IPS DF 6.9 (cell line): ENCODE results near the gene TNK2.

Source experiments
- DNase-seq: peaks from one replicate; pipeline ENCODE4 v3.0.0-alpha.2; 2013; ENCODE audit warnings: low read depth, low spot score
- H3K27ac ChIP-seq: one replicate; pipeline ENCODE4 v1.5.1; 2013; ENCODE audit warnings: low read length, control low read depth
- H3K27me3 ChIP-seq: 2 replicates; pipeline ENCODE4 v1.6.1; 2013; ENCODE audit warnings: mild to moderate bottlenecking, low read length; ENCODE audit not compliant: control insufficient read depth, insufficient read depth
- H3K36me3 ChIP-seq: 2 replicates; pipeline ENCODE4 v1.6.1; 2013; ENCODE audit warnings: low read length; ENCODE audit not compliant: control insufficient read depth, insufficient read depth
- H3K4me1 ChIP-seq: 2 replicates; pipeline ENCODE4 v1.6.1; 2013; ENCODE audit warnings: low read length; ENCODE audit not compliant: control insufficient read depth, insufficient read depth
- H3K4me3 ChIP-seq: 2 replicates; pipeline ENCODE4 v1.5.1; 2013; ENCODE audit warnings: mild to moderate bottlenecking, low read length
- H3K9me3 ChIP-seq: 2 replicates; pipeline ENCODE4 v1.6.1; 2013; ENCODE audit warnings: low read length, inconsistent platforms; ENCODE audit not compliant: control insufficient read depth, insufficient read depth
- WGBS: extraction: QIAGEN DNeasy Blood & Tissue Kit; methylation state at CpG from one replicate; pipeline ENCODE4 v1.1.7; 2013; ENCODE audit warnings: mixed read lengths, missing lambda C conversion rate; ENCODE audit not compliant: insufficient read length, insufficient coverage; 5-methylcytosine and 5-hydroxymethylcytosine counted together

TNK2 gene

DNA sequence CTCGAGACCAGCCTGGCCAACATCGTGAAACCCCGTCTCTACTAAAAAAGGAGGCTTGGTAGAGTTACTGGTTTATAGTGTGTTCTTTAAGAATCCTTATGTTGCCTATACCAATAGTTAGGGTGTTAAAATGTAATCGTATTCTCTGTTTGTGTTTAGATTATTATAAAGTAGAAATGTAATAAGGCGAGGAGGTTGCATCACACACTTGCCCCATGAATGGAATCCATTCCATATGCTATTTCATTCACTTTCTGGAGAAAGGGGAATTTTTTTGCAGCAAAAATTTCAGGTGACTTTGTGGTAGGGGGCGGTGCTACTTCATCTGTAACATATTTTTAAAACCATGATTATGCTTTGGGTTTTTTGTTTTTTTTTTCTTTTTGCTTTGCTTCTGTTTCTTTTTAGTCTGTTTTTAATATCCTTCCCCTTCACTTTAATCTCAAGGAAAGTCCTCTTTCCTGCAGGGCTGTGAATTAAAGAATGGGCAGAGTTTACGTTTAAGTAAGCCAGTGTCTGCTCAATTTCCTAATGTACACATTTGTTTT, 63.6 kb downstream of the TNK2 start:
- Histone ChIP-seq H3K4me3 (no peak overlapping the region), H3K4me1 (peaks cover 4% of the 10 kb centered on the region), H3K27ac (no peak overlapping the region), H3K27me3 (no peaks in the 10 kb centered on the region), H3K36me3 (no peaks in the 10 kb centered on the region; the same call in 1 of the 2 replicates), H3K9me3 (no peaks in the 10 kb centered on the region)
- 100% methylated on average over 2 of the region's 7 CpGs for WGBS
- no peak for DNase-seq

DNA sequence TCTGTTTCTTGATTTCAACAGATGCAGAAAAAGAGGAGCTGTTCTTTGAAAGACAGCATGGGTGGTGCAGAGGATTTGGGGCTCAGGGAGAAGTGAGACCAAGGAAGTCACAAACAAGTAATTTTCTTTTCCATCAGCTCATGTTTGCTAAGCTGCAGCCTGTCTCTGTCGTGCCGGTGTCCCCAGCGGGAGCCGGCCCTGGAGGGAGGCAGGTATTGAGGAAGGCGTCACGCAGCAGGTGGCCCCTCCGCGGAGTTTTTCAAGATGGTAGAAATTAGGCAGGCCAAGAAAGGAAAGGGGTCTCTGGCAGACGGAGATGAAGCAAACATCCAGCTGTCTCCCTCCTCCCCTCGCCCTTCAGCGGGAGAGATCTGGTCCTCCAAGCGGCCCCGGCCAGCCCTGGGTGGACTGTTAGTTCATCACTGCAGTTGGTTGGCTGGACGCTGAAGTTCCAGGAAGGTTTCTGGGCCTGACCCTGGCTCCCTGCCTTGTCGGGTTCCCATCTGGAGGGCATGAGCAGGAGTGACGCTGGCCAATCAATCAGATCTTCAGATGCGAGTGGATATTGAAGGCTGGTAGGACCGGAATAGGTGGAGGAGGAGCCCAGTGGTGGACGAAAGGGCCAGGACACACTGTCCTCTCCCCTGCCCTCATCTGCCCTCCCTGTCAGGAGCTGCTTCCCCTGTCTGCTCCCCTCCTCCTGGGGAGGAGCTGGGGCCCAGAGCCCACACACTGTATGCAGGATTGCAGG, 68.9 kb downstream of the TNK2 start:
- H3K36me3 ChIP-seq, result no peaks in the 10 kb centered on the region
- H3K4me1 ChIP-seq, result peaks cover 3% of the 10 kb centered on the region
- H3K4me3 ChIP-seq, result no peak overlapping the region
- no peak for DNase-seq
- no peaks in the 10 kb centered on the region for H3K27me3 ChIP-seq
- no peaks in the 10 kb centered on the region for H3K9me3 ChIP-seq
- WGBS, result no CpG with 5 or more reads among the region's 19 CpGs
- H3K27ac ChIP-seq, result no peak overlapping the region

DNA sequence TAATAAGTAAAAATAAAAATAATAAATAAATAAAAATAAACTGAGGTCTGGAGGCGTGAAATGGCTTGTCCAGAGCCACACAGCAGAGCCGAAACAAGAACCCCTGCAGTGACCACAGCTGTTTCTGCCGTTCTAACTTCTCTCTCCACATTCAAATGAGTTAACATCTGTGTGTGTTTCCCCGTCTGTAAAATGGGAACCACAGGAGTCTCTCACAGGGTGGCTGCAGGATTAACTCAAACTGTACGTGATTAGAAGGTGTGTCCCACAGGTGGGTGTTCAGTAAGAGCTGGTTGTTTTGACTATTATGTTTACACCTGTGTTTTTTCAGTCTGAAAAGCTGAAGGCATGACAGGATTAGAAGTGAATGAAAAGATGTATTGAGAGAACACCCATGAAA, 69.6 kb downstream of the TNK2 start:
- Histone ChIP-seq H3K4me3 (no peak overlapping the region), H3K4me1 (peaks cover 3% of the 10 kb centered on the region), H3K9me3 (no peaks in the 10 kb centered on the region), H3K27me3 (no peaks in the 10 kb centered on the region), H3K36me3 (no peaks in the 10 kb centered on the region), H3K27ac (no peak overlapping the region)
- WGBS, result no CpG with 5 or more reads among the region's 5 CpGs
- no peak for DNase-seq

DNA sequence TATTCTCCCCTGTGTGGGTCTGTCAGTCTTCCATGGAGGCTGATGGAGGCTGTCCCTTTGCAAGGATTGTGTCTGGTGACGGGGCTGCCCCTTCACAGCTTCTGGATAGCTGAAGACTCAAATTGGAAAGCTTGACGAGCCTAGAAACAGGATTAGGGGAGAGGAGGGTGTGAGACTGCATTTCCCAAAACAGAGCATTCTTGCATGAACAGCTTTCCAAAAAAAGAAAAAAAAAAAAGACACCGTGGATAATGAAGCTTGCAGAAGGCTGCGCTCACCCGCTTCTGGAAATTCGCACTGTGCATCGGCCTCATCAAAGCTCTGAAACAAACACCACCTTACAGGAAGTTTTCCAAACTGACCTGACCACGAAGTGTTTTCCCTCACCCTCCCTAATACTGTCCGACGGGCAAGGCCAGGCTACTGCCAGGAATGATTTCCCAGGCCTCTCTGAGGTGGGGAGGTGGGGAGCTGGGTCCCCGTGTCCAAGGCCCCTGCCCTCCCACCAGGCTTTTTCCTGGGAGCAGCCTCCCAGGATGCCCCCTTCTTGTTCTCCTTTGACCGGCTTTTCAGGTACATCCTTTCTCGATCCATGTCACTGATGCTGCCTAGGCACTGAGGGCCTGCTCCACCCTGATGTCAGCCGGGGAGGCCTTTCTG, 71.7 kb downstream of the TNK2 start:
- Histone ChIP-seq H3K36me3 (no peaks in the 10 kb centered on the region), H3K4me1 (peaks cover 3% of the 10 kb centered on the region), H3K27ac (no peak overlapping the region), H3K4me3 (no peak overlapping the region), H3K27me3 (no peaks in the 10 kb centered on the region), H3K9me3 (no peaks in the 10 kb centered on the region)
- DNase-seq, result no peak
- WGBS, result no CpG with 5 or more reads among the region's 14 CpGs

DNA sequence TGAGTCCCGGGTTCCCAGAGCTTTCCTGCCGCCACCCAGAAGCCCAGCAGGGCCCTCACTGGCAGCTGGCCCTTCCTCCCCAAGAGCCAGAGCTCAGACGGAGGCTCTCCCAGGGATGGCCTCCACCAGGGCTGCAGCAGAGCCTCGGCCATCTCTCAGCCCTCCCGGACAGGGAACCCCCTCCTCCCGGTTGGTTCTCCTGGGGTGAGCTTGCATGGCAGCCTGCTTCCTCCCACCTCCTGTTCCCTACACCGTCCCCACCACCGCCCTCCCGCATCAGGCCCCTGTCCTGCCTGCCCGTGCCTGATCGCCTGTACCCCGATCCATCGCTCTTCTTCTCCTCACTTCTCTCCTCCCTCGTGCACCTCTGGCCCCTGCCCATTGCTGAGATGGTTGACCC, 72.6 kb downstream of the TNK2 start:
- no peak for DNase-seq
- H3K9me3 ChIP-seq, result no peaks in the 10 kb centered on the region
- H3K4me3 ChIP-seq, result no peak overlapping the region
- no peaks in the 10 kb centered on the region for H3K27me3 ChIP-seq
- H3K4me1 ChIP-seq, result peaks cover 3% of the 10 kb centered on the region
- no CpG with 5 or more reads among the region's 14 CpGs for WGBS
- H3K27ac ChIP-seq, result no peak overlapping the region
- H3K36me3 ChIP-seq, result no peaks in the 10 kb centered on the region

DNA sequence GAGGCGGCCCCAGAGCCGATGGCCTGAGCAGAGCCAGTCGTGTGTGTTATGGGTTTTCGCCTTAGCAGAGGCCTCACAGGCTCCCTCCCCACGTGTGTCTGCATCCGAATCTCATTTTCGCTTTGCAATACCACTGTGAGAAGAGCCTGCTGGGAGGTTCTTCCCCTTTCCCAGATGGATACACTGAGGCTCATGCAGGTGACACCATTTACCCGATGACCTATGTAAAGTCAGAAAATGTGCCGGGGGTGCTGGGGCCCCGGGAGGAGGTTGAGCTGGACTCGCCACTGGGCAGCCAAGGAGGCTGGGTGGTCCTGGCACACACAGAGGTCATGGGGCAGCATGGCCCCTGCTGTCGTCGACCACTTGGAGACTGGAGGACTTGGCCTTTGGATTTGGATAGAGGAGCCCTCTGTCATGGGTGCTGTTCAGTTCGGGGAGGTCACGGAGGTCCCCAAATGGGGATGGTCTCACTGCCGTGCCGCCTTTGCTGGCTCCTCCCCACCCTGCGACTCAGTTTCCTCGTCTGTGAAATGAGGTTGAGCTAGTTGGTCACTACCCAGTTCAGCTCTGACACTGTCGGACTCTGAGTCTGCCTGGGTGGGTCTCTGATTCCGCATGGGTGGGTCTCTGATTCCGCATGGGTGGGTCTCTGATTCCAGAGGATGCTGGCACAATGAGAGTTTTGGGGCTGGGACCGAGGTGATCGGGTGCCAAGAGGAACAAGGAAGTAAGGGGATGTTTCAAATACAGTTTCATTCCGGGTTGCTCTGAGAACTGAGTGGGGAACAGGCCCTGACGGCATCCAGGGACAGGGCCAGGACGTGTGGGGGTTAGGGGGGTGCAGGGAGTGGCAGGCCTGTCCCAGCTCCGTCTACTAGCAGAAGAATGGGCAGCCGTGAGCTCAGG, 73.4 kb downstream of the TNK2 start:
- WGBS, result no CpG with 5 or more reads among the region's 29 CpGs
- H3K27me3 ChIP-seq, result no peaks in the 10 kb centered on the region

DNA sequence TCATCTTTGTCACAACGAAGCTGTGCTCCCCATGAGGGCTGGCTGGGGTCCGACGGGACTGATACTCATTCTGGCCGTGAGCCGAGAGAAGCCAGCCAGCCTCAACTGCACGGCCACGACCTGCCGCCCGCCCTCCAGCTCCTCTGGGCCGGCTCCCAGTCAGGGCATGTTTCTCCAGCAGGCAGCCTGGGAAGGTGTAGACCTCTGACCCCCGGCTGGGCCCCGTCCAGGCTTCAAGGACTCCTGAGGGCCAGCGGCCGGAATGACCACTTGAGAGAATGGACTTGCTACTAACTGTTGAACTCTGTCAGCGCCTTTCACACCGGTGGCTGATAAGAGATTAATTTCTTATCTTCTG, 78.5 kb downstream of the TNK2 start:
- no peaks in the 10 kb centered on the region for H3K27me3 ChIP-seq
- H3K4me3 ChIP-seq, result no peak overlapping the region
- H3K27ac ChIP-seq, result no peak overlapping the region
- H3K9me3 ChIP-seq, result no peaks in the 10 kb centered on the region
- no CpG with 5 or more reads among the region's 16 CpGs for WGBS
- H3K4me1 ChIP-seq, result no peaks in the 10 kb centered on the region
- no peak for DNase-seq
- no peaks in the 10 kb centered on the region for H3K36me3 ChIP-seq

More for the DNA sequence above, 73.4 kb downstream of the TNK2 start:
- H3K4me1 ChIP-seq, result peaks cover 3% of the 10 kb centered on the region
- no peak overlapping the region for H3K4me3 ChIP-seq
- no peaks in the 10 kb centered on the region for H3K9me3 ChIP-seq
- no peak overlapping the region for H3K27ac ChIP-seq
- DNase-seq, result no peak
- H3K36me3 ChIP-seq, result no peaks in the 10 kb centered on the region

DNA sequence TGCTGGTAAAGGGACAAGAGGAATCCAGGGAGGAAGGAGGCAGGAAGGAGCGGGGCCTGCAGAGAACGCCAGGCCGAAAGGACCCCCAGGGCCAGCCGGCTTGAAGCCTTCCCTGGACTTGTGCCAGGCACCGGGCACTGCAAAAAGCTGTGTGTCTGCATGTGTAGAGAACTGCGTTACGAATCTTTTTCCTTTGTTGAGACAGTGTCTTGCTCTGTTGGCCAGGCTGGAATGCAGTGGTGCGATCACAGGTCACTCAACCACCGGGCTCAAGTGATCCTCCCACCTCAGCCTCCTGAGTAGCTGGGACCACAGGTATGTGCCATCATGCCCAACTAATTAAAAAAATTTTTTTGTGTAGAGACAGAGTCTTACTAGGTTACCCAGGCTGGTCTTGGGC, 79.6 kb downstream of the TNK2 start:
- no peaks in the 10 kb centered on the region for H3K36me3 ChIP-seq
- H3K4me1 ChIP-seq, result no peaks in the 10 kb centered on the region
- DNase-seq, result no peak
- no peak overlapping the region for H3K4me3 ChIP-seq
- H3K27ac ChIP-seq, result no peak overlapping the region
- no CpG with 5 or more reads among the region's 9 CpGs for WGBS
- H3K27me3 ChIP-seq, result no peaks in the 10 kb centered on the region
- no peaks in the 10 kb centered on the region for H3K9me3 ChIP-seq

DNA sequence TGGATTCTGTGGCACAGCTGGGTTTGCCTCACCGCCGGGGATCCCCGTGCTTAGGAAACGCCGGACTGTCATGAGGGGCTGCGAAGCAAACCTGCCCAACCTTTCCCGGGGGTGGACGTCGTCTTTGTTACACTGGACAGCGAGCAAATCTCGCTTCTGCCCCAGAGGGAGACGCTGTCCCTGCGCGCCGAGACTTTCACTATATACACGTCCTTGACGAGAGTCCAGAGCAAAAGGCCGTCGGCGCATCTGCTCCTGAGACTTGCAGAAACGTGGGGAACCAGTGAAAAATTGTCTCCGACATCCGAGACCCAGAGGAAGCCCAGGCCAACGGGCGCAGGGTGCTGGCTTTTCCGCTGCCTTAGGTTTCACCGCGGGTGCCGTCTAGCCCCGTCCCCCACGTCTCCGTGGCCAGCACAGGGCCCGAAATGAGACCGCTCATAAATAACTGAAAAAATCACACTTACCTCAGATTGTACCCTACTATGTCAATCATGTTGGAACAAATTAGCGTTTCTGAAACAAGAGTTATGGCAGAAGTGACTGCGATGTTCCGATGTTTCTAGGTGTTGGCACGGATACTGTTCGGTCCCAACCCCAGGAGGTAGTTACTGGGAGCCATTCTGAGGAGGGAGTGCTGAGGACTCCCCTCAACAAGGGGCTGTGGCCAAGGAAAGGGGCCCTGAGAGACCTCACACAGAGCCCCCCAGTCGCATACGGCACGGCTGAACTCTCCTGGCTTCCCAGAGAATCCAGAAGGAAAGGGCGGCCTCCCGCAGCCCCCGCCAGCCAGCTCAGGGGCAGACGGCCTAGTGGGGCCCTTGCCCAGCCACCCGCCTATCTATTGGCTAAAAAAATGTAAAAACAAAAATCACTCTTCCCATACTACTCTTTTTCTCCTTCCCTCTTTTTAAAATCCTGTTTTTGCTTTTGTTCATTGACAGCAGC, 82.2 kb downstream of the TNK2 start:
- H3K9me3 ChIP-seq, result no peaks in the 10 kb centered on the region
- WGBS, result no CpG with 5 or more reads among the region's 47 CpGs
- no peaks in the 10 kb centered on the region for H3K36me3 ChIP-seq
- DNase-seq, result no peak
- H3K27me3 ChIP-seq, result no peaks in the 10 kb centered on the region
- H3K4me1 ChIP-seq, result no peaks in the 10 kb centered on the region
- no peak overlapping the region for H3K4me3 ChIP-seq
- no peak overlapping the region for H3K27ac ChIP-seq
